H1 (cell line): ENCODE measurements around the gene RHEB. TPM values are rescaled to one million over a fixed set of nuclear protein-coding genes. Genes with fewer than 3 reads are reported as not detected.
A peak's percentile ranks its signal among the peaks of the same experiment; 100 is the strongest.

Experiments
- CTCF ChIA-PET: fragments of 300-600 bp; sonication (Branson Sonifier 250); formaldehyde crosslinking; loops from one replicate; lab custom pipeline; 2021; ENCODE audit not compliant: partially characterized antibody; lab: Charles Lee
- POLR2A ChIA-PET: fragments of 300-600 bp; sonication (Branson Sonifier 250); formaldehyde crosslinking; loops from one replicate; lab custom pipeline; 2021; ENCODE audit warnings: inconsistent platforms; ENCODE audit not compliant: partially characterized antibody; lab: Charles Lee
- DNase-seq, 2 experiments: peaks; one replicate each; pipeline versions ENCODE4 v3.0.0 to v3.0.0-alpha.2; 2010 to 2022; ENCODE audit warnings: low spot score in 2 of 2, low read depth in 1 of 2, mixed read lengths in 1 of 2
- FAIRE-seq: peaks from 2 replicates; lab custom pipeline; 2011; peaks lifted over from hg19 to GRCh38; lab: Jason Lieb, UNC
- H2AFZ ChIP-seq: 2 replicates; pipeline ENCODE4 v1.8.1; 2012; ENCODE audit warnings: low read length, inconsistent platforms
- H2AK5ac ChIP-seq: 2 replicates; pipeline ENCODE4 v1.6.1; 2013; ENCODE audit warnings: low read depth, low read length
- H2BK120ac ChIP-seq: replicated peaks from 2 replicates; pipeline ENCODE3; 2013; ENCODE audit warnings: low read depth, low read length, inconsistent platforms
- H2BK12ac ChIP-seq: 2 replicates; pipeline ENCODE4 v1.6.1; 2013; ENCODE audit warnings: low read depth, low read length
- H2BK15ac ChIP-seq: 2 replicates; pipeline ENCODE4 v1.6.1; 2013; ENCODE audit warnings: low read length
- H2BK20ac ChIP-seq: 2 replicates; pipeline ENCODE4 v1.6.1; 2013; ENCODE audit warnings: low read length
- H2BK5ac ChIP-seq: 2 replicates; pipeline ENCODE4 v1.6.1; 2013; ENCODE audit warnings: low read depth, low read length
- H3K14ac ChIP-seq: 2 replicates; pipeline ENCODE4 v1.6.1; 2013; ENCODE audit warnings: inconsistent platforms; ENCODE audit not compliant: insufficient read length
- H3K18ac ChIP-seq: 2 replicates; pipeline ENCODE4 v1.6.1; 2013; ENCODE audit warnings: low read length; ENCODE audit errors: extremely low read depth
- H3K23ac ChIP-seq: 2 replicates; pipeline ENCODE4 v1.6.1; 2013; ENCODE audit warnings: inconsistent platforms; ENCODE audit not compliant: insufficient read length
- H3K23me2 ChIP-seq: 2 replicates; pipeline ENCODE4 v1.6.1; 2013; ENCODE audit warnings: low read depth, low read length
- H3K27ac ChIP-seq: 2 replicates; pipeline ENCODE4 v1.6.1; 2011; ENCODE audit warnings: low read depth, low read length, inconsistent platforms
- H3K27me3 ChIP-seq, 4 experiments: replicated peaks in 1 of 4; 1 replicate in 1 of 4; 2 replicates in 3 of 4; pipeline versions ENCODE4 v1.6.1 to v1.8.1; 2011 to 2013; ENCODE audit warnings: low read length in 3 of 4, mild to moderate bottlenecking in 3 of 4, inconsistent platforms in 2 of 4, mixed read lengths in 2 of 4, moderate library complexity in 1 of 4; ENCODE audit not compliant: control insufficient read depth in 3 of 4, insufficient read depth in 3 of 4; ENCODE audit errors: extremely low read depth in 1 of 4
- H3K36me3 ChIP-seq, 4 experiments: 2 replicates each; pipeline versions ENCODE4 v1.6.1 to v1.8.1; 2011 to 2013; ENCODE audit warnings: mild to moderate bottlenecking in 4 of 4, low read length in 3 of 4, moderate library complexity in 2 of 4, control low read depth in 1 of 4, inconsistent platforms in 1 of 4; ENCODE audit not compliant: insufficient read depth in 4 of 4, control insufficient read depth in 2 of 4
- H3K4ac ChIP-seq: replicated peaks from 2 replicates; pipeline ENCODE3; 2013; ENCODE audit warnings: low read length, low read depth, mixed read lengths, inconsistent platforms; ENCODE audit not compliant: insufficient read length
- H3K4me1 ChIP-seq, 4 experiments: replicated peaks in 1 of 4; 1 replicate in 1 of 4; 2 replicates in 3 of 4; pipeline versions ENCODE4 v1.6.1 to v1.8.1; 2011 to 2013; ENCODE audit warnings: low read length in 3 of 4, inconsistent platforms in 2 of 4, mixed read lengths in 1 of 4; ENCODE audit not compliant: insufficient read depth in 4 of 4, control insufficient read depth in 3 of 4
- H3K4me2 ChIP-seq, 2 experiments: 2 replicates each; pipeline versions ENCODE4 v1.6.1 to v1.8.1; 2011 to 2013; ENCODE audit warnings: low read depth in 2 of 2, low read length in 2 of 2, control low read depth in 1 of 2, inconsistent platforms in 1 of 2, mild to moderate bottlenecking in 1 of 2; ENCODE audit not compliant: insufficient read depth in 1 of 2
- H3K4me3 ChIP-seq, 4 experiments: fragments of 200-600, 300-600 bp in 1 of 4; sonication (generic), shearing (Covaris generic), sonication (Bioruptor Twin) in 1 of 4; 2 replicates each; pipeline versions ENCODE4 v1.5.1 to v1.8.1; 2011 to 2016; ENCODE audit warnings: low read length in 4 of 4, low read depth in 3 of 4, control low read depth in 2 of 4, inconsistent platforms in 2 of 4, mild to moderate bottlenecking in 2 of 4, mixed read lengths in 1 of 4, moderate library complexity in 1 of 4; ENCODE audit not compliant: insufficient read depth in 2 of 4; ENCODE audit errors: extremely low read depth in 1 of 4
- H3K56ac ChIP-seq: replicated peaks from 2 replicates; pipeline ENCODE3; 2013; ENCODE audit warnings: low read depth, mild to moderate bottlenecking, mixed read lengths, low read length, inconsistent platforms; ENCODE audit not compliant: insufficient read length
- H3K79me1 ChIP-seq: 2 replicates; pipeline ENCODE4 v1.6.1; 2013; ENCODE audit warnings: low read depth, low read length, control low read depth
- H3K79me2 ChIP-seq, 2 experiments: 2 replicates each; pipeline versions ENCODE4 v1.6.1 to v1.8.1; 2012 to 2013; ENCODE audit warnings: low read length in 2 of 2, mild to moderate bottlenecking in 2 of 2, inconsistent platforms in 1 of 2; ENCODE audit not compliant: insufficient read depth in 2 of 2, control insufficient read depth in 1 of 2
- H3K9ac ChIP-seq, 4 experiments: replicated peaks in 1 of 4; 1 replicate in 1 of 4; 2 replicates in 3 of 4; pipeline versions ENCODE4 v1.6.1 to v1.8.1; 2011 to 2013; ENCODE audit warnings: low read depth in 3 of 4, low read length in 3 of 4, control low read depth in 2 of 4, mild to moderate bottlenecking in 2 of 4, moderate library complexity in 2 of 4, inconsistent platforms in 1 of 4; ENCODE audit errors: extremely low read depth in 1 of 4
- H3K9me3 ChIP-seq, 2 experiments: 2 replicates each; pipeline versions ENCODE4 v1.6.1 to v1.8.1; 2012 to 2013; ENCODE audit warnings: mild to moderate bottlenecking in 2 of 2, moderate library complexity in 2 of 2, control low read depth in 1 of 2, inconsistent platforms in 1 of 2, low read depth in 1 of 2, low read length in 1 of 2, mixed read lengths in 1 of 2; ENCODE audit not compliant: insufficient read depth in 2 of 2
- H4K20me1 ChIP-seq, 2 experiments: replicated peaks in 1 of 2; 2 replicates each; pipeline versions ENCODE3 to v1.8.1; 2011 to 2013; ENCODE audit warnings: inconsistent platforms in 2 of 2, low read length in 2 of 2, mild to moderate bottlenecking in 1 of 2; ENCODE audit not compliant: insufficient read depth in 2 of 2, control insufficient read depth in 1 of 2
- H4K5ac ChIP-seq: 2 replicates; pipeline ENCODE4 v1.6.1; 2013; ENCODE audit warnings: low read length, low read depth, mixed read lengths, inconsistent platforms; ENCODE audit not compliant: insufficient read length
- H4K8ac ChIP-seq: 2 replicates; pipeline ENCODE4 v1.8.0; 2013; ENCODE audit warnings: mild to moderate bottlenecking, moderate library complexity, low read length, inconsistent platforms; ENCODE audit not compliant: insufficient read depth; ENCODE audit errors: extremely low read depth
- H4K91ac ChIP-seq: replicated peaks from 2 replicates; pipeline ENCODE3; 2013; ENCODE audit warnings: low read length, mixed read lengths, inconsistent platforms; ENCODE audit not compliant: insufficient read length
- CBX5 ChIP-seq: fragments of 300-800, 300-1000 bp; sonication (generic); IDR thresholded peaks from 2 replicates; pipeline ENCODE4 v1.7.1; 2016; ENCODE audit warnings: antibody characterized with exemption, low read length, low read depth
- GABPA ChIP-seq: IDR thresholded peaks from 2 replicates; pipeline ENCODE4 v1.6.1; 2011; ENCODE audit warnings: mild to moderate bottlenecking, low read length, moderate library complexity, borderline replicate concordance; ENCODE audit not compliant: insufficient read depth
- GTF2F1 ChIP-seq: IDR thresholded peaks from 2 replicates; pipeline ENCODE4 v1.6.1; 2012; ENCODE audit warnings: low read depth, low read length, improper control_type of control experiment, borderline replicate concordance
- KDM1A ChIP-seq: fragments of 200-600, 300-600 bp; sonication (generic); IDR thresholded peaks from 2 replicates; pipeline ENCODE4 v1.7.1; 2016; ENCODE audit warnings: mild to moderate bottlenecking, low read length, borderline replicate concordance
- NANOG ChIP-seq: IDR thresholded peaks from 2 replicates; pipeline ENCODE4 v1.6.1; 2011; ENCODE audit warnings: low read length, low read depth, mild to moderate bottlenecking, inconsistent platforms; ENCODE audit not compliant: insufficient read depth, poor library complexity, severe bottlenecking
- RBBP5 ChIP-seq: IDR thresholded peaks from 2 replicates; pipeline ENCODE4 v1.7.1; 2012; ENCODE audit warnings: low read depth, mild to moderate bottlenecking, inconsistent platforms, low read length, moderate library complexity, borderline replicate concordance
- RFX5 ChIP-seq: IDR thresholded peaks from 2 replicates; pipeline ENCODE4 v1.6.1; 2011; ENCODE audit warnings: low read depth, low read length, improper control_type of control experiment, borderline replicate concordance
- RXRA ChIP-seq: IDR thresholded peaks from 2 replicates; pipeline ENCODE4 v1.6.1; 2011; ENCODE audit warnings: low read depth, mild to moderate bottlenecking, low read length, moderate library complexity; ENCODE audit not compliant: insufficient read depth
- SIN3A ChIP-seq, 2 experiments: IDR thresholded peaks in 1 of 2; conservative IDR thresholded peaks in 1 of 2; 2 replicates each; pipeline ENCODE4 v1.6.1; 2011 to 2012; ENCODE audit warnings: low read length in 2 of 2, improper control_type of control experiment in 1 of 2, low read depth in 1 of 2, mild to moderate bottlenecking in 1 of 2
- SIRT6 ChIP-seq: IDR thresholded peaks from one replicate; pipeline ENCODE4 v1.7.1; 2012; ENCODE audit warnings: low read length, inconsistent platforms
- YY1 ChIP-seq: IDR thresholded peaks from 2 replicates; pipeline ENCODE4 v1.6.1; 2011; ENCODE audit warnings: low read depth, mild to moderate bottlenecking, low read length
- ZNF274 ChIP-seq: IDR thresholded peaks from 2 replicates; pipeline ENCODE4 v1.7.0; 2012; ENCODE audit warnings: low read length, borderline replicate concordance; ENCODE audit errors: extremely low read depth
- WGBS, 2 experiments: shearing (Covaris generic) in 1 of 2; methylation state at CpG; one replicate each; pipeline versions ENCODE4 v1.1.6 to v1.1.7; 2013 to 2015; ENCODE audit warnings: low lambda C conversion rate in 2 of 2, mixed read lengths in 2 of 2, inconsistent platforms in 1 of 2, low coverage in 1 of 2, missing lambda C conversion rate in 1 of 2; ENCODE audit not compliant: insufficient replicate concordance in 2 of 2, insufficient coverage in 1 of 2, insufficient read length in 1 of 2; ENCODE audit errors: extremely low coverage in 1 of 2, missing lambda C conversion rate in 1 of 2; 5-methylcytosine and 5-hydroxymethylcytosine counted together
- polyA plus RNA-seq, 7 experiments: library from polyadenylated mRNA; depleted of rRNA in 3 of 7; stranded (reverse) in 5 of 7; unstranded in 2 of 7; fragments of >200 nt in 5 of 7; fragments of 200-250 nt in 2 of 7; gene quantifications; 1 replicate in 5 of 7; 2 replicates in 1 of 7; 4 replicates in 1 of 7; pipeline versions ENCODE4 v1.2.1 to v1.2.3, GENCODE V29; 2011 to 2013; ENCODE audit warnings: missing spikeins in 2 of 7, mixed read lengths in 2 of 7
- total RNA-seq: library from RNA; stranded (reverse); fragmentation: NEBNext Ultra II Directional; extraction: Animal tissue kit (Norgen Biotek cat#: 25700); gene quantifications from 2 replicates; pipeline ENCODE4 v1.2.1, GENCODE V29; 2021

The RHEB gene
- total and polyA plus RNA-seq, 2 of the 8 experiments (the other 6 are each of a cell fraction or from before 2014, with no cell fraction given): 60.8 to 132 TPM

DNA sequence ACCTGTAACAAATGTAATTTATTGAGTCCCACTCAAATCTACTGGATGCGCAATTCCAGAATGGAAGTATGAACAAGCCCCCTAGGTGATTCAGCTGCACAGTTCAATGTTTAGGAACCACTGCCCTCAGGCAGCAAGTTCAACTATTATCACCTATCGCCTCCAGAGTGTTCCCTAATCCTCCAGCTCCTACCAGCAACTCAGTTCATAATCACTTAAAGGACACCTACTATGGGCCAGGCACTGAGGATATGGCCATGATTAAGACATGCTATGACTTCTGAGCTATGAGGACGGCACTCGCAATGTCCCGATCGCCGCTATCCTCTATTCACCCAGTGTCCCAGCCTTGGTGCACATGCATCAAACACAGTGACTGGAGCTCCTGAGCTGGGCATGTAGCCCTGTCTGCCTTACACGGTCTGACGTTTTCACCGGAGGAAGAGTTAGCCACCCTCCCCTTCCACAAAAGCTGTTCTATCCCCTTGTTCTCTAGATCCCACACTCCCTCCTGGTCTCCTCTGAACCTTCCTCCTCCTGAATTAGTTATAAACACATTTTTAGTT is 22.3 kb downstream of the RHEB start:
- H2BK120ac ChIP-seq: no peak overlapping the region
- FAIRE-seq (no peak), DNase-seq (no peak)
- H2AK5ac ChIP-seq: peak overlapping the region; percentile 60; the same call in 1 of the 2 replicates
- H3K27ac ChIP-seq: no peak overlapping the region
- H3K4me3 ChIP-seq: no peak overlapping the region
- POLR2A ChIA-PET: interaction anchor here (0.7 to 1.8 kb wide), 5 partner anchors 10 to 22 kb away, joined by 3 to 5 read pairs (median 5); partner anchors contain the start of gene RHEB
- H3K27me3 ChIP-seq: no peaks in the 10 kb centered on the region
- WGBS, 2 experiments: 93% methylated on average over 10 of the region's 10 CpGs; no CpG with 5 or more reads in 1 of the 2 experiments
- no peak overlapping the region for H2BK15ac ChIP-seq
- H3K79me2 ChIP-seq: peaks cover 21 to 99% of the 10 kb centered on the region in 2 experiments
- no peak overlapping the region for H3K4me2 ChIP-seq
- CTCF ChIA-PET: interaction anchor here (0.7 to 2.4 kb wide), 10 partner anchors 10 to 262 kb away, joined by 3 to 14 read pairs (median 3); no protein-coding TSS in a partner anchor
- no peak overlapping the region for H3K4ac ChIP-seq
- no peaks in the 10 kb centered on the region for H3K36me3 ChIP-seq
- no peak overlapping the region for H3K56ac ChIP-seq
- H3K18ac ChIP-seq: no peak overlapping the region
- no peak overlapping the region for H4K91ac ChIP-seq
- peaks cover 3 to 13% (median 7%) of the 10 kb centered on the region in 4 experiments; a peak in 6 of 7 replicates for H3K4me1 ChIP-seq
- peaks cover 15% of the 10 kb centered on the region for H3K79me1 ChIP-seq
- no peak overlapping the region for H2BK12ac ChIP-seq
- peaks cover 25 to 29% of the 10 kb centered on the region in 2 experiments for H4K20me1 ChIP-seq
- no peaks in the 10 kb centered on the region for H3K9me3 ChIP-seq
- no peak overlapping the region for H2BK20ac ChIP-seq
- no peaks in the 10 kb centered on the region for H3K23me2 ChIP-seq
- no peak overlapping the region for H4K8ac ChIP-seq
- no peak overlapping the region for H4K5ac ChIP-seq
- peak overlapping the region; percentile 46; the same call in 1 of the 2 replicates for H2BK5ac ChIP-seq
- H3K23ac ChIP-seq: no peak overlapping the region
- no peak overlapping the region for H2AFZ ChIP-seq
- H3K9ac ChIP-seq: no peak overlapping the region
- H3K14ac ChIP-seq: no peak overlapping the region
- TF ChIP-seq GTF2F1 (no peak), SIRT6 (no peak), RXRA (no peak), NANOG (no peak), ZNF274 (no peak), CBX5 (no peak), KDM1A (no peak), RFX5 (no peak), YY1 (no peak), RBBP5 (no peak), GABPA (no peak), SIN3A (conservative IDR thresholded peaks at IDR 0.05 in 1 of 2, IDR thresholded peaks at IDR 0.05 in 1 of 2; ENCODE audit: low read depth in 1 of 2, low read length in 2 of 2) (no peak)
